Left forelimb (tissue), 1 donor: ENCODE data around the gene OSCP1.

Experiments
- DNase-seq: peaks from one replicate; pipeline ENCODE4 v3.0.0-alpha.2; 2018; ENCODE audit warnings: low spot score

OSCP1 gene

DNA sequence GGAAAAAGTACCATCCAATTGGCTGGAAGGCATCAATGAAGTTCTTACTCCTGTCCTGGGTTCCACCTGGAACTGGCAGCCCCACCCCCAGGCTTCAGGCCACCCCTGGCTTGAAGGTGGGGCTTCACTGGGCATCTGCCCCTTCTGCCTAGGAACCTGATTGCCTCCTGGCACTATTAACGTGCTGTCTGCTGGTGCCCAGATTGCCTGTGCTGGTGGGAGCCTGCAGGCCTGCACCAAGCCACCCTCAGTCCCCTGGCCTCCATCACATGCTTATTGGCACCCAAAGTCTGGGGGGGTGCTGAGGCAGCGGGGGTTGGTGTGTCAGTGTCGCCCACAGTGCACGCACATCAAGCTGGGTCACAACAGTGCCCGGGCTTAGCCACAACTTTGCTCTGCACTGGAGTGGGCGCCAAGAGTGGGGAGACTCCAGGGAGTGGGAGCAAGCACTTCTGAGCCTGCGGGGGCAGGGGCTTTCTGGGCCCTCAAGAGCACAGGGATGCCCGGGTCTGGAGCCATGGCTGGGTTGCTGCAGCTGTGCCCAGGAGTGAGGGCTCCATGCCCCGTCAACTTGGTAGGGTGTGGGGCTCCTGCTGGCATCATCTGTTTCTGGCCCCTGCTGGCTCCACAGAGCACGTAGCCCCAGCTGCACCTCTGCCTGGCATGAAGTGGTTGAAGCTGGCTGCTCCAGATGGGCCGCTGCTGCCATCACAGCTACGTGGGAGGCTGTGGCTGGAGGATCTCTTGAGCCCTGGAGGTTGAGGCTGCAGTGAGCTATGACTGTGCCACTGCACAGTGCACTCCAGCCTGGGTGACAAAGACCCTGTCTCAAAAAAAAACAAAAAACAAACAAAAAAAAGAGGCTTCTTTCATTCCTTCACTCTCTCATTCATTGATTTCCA lies 48.4 kb downstream of the OSCP1 start:
- no peak for DNase-seq

- peak; percentile 74 for DNase-seq
Observed at GRCh38 chr1:36400825-36401601, 49.2 kb downstream of the OSCP1 start.

DNA sequence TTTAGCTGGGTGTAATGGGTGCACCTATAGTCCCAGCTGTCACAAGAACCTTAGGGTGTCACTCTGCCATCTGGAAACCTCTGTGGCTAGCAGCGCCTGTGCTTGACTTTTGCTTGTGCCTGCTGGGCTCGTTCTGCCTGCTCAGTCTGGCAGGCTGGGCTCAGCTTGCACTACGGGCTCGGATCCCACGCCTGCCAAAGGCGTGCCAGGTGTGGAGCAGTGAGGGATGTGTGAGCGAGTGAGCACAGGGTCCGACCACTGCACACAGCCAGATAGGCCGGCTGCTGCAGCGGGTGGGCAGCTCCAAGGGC lies 49.8 kb downstream of the OSCP1 start:
- DNase-seq, result no peak

GRCh38 chr1:36398370-36398977 lies 51.8 kb downstream of the OSCP1 start:
- no peak for DNase-seq

DNA sequence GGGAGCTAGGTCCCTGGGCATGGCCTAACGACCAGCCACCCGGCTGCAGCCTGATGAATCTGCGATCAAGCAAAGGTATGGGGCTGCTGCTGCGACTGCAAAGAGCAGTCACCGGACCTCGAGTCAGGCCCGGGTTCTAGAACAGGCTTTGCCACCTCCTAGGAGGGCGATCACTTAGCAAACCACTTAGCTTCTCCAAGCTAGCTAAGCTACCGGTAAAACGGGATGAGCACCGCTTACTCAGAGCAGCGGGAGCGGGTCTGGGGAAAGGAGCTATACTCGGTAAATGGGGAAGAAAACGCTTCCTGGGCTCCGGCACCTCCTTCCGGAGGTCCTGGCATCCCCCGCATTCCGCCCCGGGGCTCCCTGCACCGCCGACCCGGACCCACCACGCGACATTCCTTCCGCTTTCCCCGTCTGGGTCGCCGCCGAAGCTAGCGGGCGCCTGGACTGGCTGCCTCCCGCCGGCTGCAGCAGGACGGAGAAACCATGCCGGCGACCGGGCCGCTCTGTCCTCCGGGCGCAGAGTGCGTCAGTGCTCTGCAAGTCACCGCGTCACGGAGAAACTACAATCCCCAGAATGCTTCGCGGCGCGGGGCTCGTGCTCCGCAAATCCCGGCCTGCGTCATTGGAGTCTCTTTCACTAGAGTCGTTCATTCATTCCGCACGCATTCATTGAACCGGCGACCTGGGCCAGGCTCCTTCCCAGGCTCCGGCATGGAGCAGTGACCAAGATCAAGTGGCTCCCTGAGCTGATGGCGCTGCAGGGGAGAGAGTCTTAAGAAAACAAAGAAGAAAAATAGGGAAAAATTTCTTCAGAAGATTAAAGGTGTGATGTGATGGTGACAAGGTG lies 52.6 kb downstream of the OSCP1 start, which contains the start of gene LSM10:
TSS of gene LSM10 (minus strand) at position 531 of the 853 bp plus-strand sequence. CDS start 3,779 bp downstream, outside the sequence.
- DNase-seq, result peak; percentile 94

DNA sequence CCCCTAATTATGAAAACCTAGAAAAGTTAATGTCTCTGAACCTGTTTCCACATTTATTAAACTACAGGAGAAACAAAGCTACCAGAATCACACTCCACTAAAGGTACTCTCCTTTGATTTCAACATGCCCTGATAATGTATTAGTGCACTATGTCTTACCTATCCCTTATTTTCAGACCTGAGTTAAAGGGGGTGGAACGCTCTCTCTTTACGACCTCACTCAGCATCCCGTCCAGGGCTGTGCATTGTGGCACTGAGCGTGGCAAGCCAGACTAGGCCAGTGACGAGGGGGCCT lies 53.2 kb downstream of the OSCP1 start:
- no peak for DNase-seq

GRCh38 chr1:36396359-36396758 lies 53.9 kb downstream of the OSCP1 start:
- no peak for DNase-seq

GRCh38 chr1:36393686-36394085 lies 56.6 kb downstream of the OSCP1 start:
- DNase-seq, result no peak

- no peak for DNase-seq
Observed at GRCh38 chr1:36392836-36393235, 57.4 kb downstream of the OSCP1 start.

GRCh38 chr1:36391271-36391670 lies 59.0 kb downstream of the OSCP1 start:
- no peak for DNase-seq

DNA sequence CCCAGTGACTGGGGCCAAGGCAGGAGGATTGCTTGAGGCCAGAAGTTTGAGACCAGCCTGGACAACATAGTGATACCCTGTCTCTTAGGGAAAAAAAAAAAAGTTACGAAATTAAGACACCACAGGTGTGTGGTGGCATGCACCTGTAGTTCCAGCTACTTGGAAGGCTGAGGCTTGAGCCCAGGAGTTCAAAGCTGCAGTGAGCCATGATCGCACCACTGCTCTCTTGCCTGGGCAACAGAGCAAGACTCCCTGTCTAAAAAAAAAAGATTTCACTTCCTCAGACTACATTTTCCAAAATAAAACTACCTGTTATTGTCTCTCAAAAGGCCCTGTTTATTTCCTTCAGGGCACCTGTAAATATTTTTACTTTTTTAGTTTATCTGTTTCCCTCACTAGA lies 59.8 kb downstream of the OSCP1 start:
- DNase-seq, result no peak

DNA sequence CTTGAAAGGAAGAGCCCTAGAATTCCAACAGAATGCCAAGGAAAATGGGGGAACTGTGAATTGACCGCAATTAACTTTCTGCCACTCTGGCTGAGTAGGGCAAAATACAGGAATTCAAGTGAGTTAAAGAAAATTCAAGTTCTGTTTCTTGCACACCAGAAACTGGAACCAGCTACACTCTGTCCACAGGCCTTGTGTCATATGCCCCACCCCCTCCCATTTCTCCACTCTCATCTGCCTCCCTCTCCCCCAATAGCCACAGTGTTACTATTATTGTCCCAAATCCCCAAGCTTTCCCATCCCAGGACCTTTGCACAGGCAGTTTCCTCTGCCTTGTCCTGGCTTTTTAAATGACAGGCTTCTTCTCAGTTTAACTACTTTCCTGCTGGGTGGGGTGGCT lies 60.3 kb downstream of the OSCP1 start:
- no peak for DNase-seq

DNA sequence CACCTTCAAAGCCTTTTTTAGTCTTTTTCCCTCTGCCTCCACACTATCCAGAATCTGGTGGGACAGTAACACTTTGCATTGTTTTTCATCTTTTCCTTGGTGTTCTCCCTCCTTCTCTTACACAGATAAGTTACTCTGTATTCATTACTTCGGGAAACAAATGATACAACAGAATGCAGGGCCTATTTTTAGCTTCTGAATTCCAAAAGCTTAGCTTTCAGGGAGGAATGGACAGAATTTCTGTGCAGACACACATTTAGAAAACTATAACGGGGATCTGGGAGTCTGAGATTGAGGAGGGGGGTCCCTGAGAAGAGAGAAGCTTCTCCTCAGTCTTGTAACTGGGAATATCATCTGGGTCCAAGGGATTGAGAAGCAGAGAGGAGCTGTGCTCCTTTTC lies 61.0 kb downstream of the OSCP1 start:
- no peak for DNase-seq

GRCh38 chr1:36387141-36387949 lies 62.9 kb downstream of the OSCP1 start:
- no peak for DNase-seq

GRCh38 chr1:36386265-36387140 lies 63.7 kb downstream of the OSCP1 start:
- DNase-seq, result peak; percentile 85

DNA sequence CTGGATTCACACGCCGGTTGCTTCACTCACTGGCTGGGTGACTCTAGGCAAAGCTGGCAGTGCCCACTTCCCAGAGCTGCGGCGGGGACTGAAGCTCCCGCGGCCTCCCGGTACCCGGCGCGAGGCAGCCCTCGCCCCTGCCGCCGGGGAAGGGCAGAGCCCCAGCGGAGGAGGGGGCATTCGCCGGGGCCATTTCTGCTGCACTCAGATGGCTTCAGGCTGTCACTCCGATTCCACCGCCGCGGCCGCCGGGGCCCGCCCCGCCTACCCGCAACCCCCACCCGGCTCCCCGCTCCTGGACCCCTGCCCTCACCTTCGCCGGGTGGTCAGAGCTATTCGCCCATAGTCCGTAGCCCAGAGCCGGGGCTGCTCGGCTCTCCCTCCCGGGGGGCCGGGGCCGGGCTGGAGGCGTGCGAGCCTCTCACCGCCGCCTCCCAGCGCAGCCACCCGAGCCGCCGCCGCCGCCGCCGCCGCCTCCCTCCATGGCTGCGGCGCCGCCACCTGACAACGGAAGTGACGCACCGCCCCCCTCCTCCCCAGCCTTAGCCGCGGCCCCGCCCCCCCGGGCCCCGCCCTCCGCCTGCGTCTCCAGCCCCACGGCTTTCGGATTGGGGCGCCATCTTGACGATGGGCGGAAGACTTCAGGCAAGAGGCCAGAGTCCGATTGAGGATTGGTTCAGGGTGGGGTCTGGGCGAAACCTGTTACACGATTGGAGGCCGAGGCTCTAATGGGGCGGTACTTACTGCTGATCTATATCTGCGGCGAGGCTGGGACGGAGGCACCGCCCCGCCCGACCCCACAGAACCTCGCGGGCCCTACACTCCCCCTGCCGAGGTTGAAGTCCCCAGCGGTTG lies 64.6 kb downstream of the OSCP1 start, which contains the start of gene STK40:
TSS of gene STK40 (minus strand) at position 515 of the 855 bp plus-strand sequence. CDS start 24,592 bp downstream, outside the sequence.
- peak; percentile 99 for DNase-seq

DNA sequence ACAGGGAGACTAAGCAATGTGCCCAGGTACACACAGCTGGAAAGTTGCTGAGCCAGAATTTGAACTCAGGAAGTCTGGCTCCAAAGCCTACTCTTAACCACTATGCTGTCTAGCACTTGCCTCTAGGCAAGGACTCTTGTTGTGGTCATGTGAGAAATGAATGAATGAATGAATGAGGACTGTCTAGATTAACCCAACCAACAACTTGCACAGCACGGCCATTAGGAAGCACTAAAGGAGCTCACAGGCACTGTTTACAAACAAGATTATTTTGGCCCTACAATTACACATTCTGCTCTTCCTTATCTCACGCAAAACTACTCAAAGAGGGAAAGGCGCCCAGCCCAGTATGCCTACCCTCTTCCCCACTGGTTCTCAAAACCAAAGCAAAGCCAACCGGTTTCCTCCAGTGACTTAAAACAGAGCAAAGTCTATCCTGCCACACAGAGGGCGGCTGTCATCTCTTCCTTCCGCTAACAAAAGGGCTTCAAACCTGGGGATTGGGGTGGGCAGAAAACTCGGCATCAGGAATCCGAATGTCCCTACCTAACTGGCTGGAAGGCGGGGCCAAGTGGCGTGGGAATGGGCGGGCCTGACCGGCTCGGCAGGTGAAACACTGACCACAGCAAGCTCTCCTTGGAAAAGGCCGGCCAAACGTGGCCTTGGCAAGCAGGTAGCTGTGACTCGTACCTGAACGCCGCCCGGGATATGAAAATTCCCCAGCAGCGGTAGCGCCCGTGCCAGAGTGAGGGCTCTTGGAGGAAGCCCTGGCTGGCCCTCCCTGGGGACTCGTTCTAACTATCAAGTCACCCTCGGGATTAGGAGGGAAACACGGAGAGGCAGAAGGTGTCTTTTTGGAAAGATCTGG lies 65.5 kb downstream of the OSCP1 start:
- DNase-seq, result no peak

GRCh38 chr1:36383240-36383639 lies 67.0 kb downstream of the OSCP1 start:
- no peak for DNase-seq
